Stimulated activated CD4-positive, alpha-beta T cell treated with anti-CD3 and anti-CD28 coated beads, Interleukin-1b, Interleukin-23, amount 100 ng/mL, for 4 hours (primary cell): ENCODE data around the gene PSMB7.
A peak's percentile ranks its signal among the peaks of the same experiment; 100 is the strongest.

Source experiments
- DNase-seq, 2 donors: peaks; one replicate each; pipeline ENCODE4 v3.0.0-alpha.2; 2020; ENCODE audit warnings: low read depth in 2 of 2

PSMB7 gene

DNA sequence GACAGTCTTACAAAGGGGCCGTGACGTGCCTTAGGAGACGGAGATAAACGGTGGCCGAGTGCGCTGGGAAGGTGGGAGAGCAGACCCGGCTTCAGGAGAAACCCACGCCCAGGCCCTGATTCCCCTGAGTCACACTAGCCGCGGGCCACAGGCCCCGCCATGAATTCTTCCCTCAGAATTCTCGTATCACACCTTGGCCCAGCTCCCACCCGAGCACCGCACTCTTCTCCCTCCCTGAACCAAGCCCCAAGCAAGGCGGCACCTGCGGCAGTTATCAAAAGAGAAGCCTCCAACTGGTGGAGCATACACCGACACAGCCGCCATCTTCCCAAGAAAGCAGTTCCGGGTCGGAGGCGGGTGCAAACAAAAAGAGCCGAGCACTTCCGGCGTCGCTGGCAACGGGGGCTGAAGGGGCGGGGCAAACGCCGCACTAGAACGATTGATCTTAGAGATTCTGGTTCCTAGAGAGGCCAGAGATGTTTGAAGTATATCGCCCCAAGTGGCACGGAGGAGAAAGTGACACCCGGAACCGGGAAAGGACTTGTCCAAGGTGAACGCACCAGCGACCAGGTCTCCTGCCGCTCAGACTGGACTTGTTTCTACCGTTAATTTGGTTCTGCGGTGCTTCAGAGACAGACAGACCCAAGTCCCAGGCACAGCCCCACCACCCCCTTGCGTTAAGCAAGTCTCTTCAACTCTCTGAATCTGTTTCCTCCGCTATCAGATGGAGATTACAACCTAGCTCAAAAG, at the start of gene PSMB7:
PSMB7 (minus strand) TSS at position 341 of the 750 bp plus-strand sequence; CDS start at position 324, 17 bp downstream.
- DNase-seq = peak; percentile 95 to 97

DNA sequence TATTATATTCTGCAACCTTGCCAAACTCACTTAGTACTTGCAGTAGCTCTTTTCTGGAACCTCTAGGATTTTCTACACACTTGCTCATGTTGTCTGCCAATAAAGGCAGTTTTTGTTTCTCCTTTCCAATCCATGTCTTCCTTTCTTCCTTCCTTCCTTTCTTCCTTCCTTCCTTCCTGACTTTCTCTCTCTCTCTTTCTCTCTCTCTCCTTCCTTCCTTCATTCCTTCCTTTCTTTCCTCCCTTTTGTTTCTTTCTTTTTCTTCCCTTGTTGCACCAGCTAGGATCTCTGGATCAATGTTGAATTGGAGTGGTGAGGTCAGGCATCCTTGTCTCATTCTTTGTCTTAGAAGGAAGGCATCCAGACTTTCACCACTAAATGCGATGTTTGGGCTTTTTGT, 47.5 kb upstream of the PSMB7 start:
- DNase-seq = no peak

DNA sequence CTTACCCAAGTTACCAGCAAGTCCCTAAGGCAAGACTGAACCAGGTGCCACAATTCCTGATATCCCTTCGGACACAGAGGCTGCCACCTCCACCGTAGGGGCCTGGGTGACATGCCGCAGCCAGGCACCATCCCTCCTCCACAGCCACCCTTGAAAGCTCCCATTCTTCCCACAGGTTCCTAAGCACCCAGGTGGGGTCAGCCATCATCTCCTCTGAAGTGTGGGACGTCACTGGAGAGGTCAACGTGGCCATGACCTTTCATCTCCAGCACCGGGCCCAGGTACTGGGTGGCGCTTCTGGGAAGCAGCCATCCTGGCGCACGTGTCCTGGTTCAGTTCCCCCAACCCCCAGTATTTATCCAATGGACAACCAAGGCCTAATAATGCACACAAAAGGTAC, 43.2 kb upstream of the PSMB7 start:
- DNase-seq = no peak

DNA sequence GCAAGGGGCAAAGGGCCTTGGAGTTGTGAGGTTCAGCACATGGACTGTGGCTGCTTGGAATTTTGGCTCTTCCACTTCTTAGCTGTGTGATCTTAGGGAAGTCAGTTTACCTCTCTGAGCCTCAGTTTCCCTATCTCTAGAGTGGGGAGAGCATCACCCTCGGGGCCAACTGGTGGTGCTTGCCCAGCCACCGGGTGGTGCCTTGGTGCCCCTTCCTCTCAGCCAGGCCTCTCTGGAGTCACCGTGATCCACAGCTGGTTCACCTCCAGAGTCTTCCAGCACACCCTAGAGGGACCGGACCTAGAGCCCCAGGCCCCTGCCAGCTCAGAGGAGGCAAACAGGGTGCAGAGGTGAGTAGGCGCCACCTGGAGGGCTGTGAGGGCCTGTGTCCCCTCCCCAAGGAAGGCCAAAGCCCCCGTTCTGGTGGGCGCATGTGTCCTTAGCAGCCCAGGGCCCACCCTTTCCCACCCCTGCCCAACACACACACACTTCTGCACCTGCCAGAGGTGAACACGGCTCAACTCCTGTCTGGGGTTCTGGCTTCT, 42.7 kb upstream of the PSMB7 start:
- DNase-seq = no peak

DNA sequence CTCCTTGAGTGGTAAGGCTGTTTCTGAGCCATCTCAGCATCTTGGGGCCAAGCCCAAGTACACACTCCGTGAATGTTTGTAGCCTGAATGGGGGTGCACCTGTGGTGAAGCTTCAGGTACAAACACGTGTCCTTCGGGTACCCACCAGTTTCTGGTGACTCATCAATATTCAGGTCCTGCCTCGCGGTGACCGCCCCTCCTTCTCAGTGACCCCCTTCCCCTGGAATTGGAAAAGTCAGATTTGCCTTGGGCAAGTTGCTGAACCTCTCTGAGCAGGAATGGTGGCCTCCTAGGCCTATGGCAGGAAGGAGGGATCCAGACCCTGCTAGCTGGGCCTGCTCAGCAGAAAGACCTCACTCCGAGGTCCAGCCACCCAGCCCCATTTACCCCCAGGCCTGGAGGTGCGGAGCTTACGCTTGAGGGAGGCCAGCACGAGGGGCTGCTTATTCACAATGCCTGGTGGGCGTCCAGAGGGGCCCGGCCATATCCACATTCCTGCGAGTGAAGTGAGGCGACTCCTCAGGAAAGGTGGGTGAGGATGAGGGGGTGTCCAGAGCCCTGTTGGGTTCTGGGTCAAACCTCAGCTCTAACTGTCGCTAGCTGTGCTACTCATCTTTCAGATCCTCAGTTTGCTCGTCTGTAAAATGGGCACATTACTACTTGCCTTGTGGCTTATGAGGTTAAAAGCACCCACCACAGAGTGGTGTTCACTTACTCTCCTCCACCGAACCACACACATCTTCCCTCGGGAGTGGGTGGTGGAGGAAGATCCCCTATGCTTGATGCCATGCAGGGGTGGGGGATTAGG, 42.0 kb upstream of the PSMB7 start:
- no peak for DNase-seq

DNA sequence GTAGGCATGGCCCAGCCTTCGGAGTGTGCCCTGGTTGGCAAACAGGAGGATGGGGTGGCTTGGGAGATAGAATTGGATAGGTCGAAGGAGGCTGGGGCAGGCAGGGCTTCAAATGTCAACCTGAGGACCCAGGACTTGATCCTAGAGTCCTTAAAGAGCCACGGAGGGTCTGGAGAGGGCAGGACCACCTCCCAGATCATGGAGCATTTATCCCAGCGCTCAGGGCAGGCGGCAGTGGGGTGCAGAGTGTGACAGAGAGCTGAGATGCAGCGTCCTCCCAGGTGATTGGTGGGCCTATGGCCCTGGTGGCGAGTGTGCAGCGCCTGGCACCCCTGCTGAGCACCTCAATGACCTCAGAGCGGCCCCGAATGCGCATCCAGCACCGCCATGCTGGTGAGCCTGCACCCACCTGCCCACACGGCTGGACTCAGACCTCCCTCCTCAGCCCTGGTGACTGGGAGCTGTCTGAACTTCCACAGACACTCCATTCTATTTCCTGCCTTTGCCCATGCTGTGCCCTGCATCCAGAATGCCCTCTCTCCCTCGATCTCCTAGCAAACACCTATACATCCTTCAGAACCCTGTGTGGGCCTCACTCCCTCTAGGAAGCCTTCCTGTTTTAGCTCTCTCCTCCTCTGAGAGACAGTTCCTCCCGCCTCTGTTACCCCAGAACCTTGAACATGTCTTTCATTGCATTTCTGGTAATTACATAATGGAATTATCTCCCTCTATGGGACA, 41.3 kb upstream of the PSMB7 start:
- no peak for DNase-seq

DNA sequence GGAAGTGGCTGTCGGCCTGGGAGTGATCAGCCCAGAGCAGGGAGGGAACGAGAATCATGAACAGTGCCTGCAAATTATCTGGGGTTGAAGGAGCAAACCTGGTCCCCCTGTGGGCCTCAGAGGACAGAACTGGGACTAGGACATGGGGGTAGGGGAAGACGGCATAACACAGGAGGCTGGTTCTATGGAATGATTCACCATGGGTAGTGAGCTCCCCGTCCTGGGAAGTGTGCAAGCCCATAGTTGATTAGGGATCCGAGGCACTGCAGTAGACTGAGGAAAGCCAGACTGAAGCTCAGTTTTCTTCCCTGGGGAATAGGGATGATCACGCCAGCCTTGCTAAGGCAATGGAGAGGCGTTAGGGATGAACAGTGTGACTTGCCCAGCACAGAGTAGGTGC, 40.6 kb upstream of the PSMB7 start:
- DNase-seq = no peak

DNA sequence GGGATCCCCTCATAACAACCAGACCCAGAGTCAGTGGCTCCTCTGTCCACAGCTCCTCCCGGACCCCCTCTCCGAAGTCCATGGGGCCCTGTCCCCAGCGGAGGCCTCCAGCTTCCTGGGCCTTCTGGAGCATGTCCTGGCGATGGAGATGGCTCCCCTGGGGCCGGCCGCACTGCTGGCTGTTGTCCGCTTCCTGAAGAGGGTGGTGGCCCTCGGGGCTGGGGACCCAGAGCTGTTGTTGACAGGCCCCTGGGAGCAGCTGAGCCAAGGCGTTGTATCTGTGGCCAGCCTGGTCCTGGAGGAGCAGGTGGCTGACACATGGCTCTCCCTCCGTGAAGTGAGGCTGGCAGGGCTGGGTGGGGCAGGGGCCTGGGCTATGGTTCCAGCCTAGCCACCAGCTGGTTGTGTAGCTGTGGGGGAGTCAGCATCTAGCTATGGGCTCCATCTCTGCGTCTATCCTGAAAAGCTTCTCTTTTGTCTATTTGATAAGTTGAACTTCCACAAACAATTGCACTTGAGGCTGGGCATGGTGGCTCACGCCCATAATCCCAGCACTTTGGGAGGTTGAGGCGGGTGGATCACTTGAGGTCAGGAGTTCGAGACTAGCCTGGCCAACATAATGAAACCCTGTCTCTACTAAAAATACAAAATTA, 39.7 kb upstream of the PSMB7 start:
- DNase-seq = no peak

DNA sequence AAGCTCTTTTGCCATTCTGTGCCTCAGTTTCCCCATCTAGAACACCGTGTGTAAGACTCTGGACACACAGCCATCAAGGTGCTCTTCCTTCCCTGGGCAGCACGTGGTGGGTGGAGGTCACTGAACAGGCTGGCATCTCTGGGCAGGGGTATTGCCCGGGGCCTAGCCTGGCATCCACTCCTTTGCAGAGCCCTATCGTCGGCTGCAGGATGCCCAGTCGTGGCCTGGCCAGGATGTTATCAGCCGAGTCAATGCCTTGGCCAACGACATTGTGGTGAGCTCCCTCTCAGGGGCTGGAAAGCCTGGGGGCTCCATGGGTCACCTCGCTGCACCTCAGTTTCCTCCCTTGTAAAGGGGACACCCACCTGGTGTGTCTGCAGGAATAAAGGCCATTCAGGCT, 39.1 kb upstream of the PSMB7 start:
- DNase-seq = no peak

DNA sequence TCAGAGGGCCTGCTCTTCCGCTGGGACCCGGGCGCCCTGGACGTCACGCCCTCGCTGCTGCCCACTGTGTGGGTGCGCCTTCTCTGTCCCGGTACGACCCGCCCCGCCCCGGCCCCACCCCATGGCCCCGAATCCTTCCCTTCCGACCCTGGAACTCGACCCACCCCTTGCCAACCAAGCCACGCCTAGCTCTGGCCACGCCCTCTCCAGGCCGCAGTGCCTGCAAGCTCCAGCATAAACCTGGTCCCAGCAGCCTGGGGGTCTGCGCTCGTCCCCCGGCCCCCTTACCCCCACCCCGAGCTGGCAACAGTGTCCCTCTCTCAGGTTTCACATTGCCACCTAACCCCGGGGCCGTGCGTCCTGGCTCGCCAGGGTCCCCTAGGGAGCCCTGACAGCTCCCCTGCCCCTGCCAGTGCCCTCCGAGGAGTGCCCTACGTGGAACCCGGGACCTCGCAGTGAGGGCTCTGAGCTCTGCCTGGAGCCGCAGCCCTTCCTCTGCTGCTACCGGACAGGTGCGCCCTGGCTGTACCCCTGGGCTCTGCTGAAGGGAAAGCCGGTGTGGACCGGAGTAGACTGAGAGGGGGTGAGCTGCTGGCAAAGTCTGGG, 38.4 kb upstream of the PSMB7 start:
- no peak for DNase-seq

DNA sequence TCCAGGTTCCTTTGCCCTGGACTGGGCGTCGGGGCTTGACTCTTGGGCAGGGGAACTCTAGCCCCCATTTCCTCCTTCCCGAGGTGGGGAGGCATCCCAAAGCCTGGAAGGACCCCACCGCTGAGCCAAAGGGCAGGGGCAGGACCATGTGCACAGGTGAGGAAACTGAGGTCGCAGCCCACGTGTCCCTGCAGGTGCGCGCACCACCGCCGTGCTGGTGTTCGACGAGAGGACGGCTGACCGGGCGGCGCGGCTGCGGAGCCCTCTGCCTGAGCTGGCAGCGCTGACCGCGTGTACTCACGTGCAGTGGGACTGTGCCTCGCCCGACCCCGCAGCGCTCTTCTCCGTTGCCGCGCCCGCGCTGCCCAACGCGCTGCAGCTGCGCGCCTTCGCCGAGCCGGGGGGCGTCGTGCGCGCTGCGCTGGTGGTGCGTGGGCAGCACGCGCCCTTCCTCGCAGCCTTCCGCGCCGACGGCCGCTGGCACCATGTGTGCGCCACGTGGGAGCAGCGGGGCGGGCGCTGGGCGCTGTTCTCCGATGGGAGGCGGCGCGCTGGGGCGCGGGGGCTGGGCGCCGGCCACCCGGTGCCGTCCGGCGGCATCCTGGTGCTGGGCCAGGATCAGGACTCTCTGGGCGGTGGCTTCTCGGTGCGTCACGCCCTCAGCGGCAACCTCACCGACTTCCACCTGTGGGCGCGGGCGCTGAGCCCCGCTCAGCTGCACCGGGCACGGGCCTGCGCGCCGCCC, 37.8 kb upstream of the PSMB7 start:
- no peak for DNase-seq

DNA sequence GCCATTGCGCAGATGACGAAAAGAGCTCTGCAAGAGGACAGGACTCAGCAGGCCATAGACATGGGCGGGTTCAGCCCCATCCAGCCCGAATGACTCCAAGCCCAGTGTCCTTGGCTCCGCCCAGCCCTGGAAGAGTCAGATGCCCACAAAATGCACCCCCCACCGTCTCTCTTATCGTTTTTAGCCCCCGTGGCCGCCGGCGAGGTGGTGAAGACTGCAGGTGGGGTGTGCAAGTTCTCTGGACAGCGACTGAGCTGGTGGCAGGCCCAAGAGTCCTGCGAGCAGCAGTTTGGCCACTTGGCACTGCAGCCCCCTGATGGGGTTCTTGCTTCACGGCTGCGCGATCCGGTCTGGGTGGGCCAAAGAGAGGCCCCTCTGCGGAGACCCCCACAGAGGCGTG, 37.1 kb upstream of the PSMB7 start:
- no peak for DNase-seq

DNA sequence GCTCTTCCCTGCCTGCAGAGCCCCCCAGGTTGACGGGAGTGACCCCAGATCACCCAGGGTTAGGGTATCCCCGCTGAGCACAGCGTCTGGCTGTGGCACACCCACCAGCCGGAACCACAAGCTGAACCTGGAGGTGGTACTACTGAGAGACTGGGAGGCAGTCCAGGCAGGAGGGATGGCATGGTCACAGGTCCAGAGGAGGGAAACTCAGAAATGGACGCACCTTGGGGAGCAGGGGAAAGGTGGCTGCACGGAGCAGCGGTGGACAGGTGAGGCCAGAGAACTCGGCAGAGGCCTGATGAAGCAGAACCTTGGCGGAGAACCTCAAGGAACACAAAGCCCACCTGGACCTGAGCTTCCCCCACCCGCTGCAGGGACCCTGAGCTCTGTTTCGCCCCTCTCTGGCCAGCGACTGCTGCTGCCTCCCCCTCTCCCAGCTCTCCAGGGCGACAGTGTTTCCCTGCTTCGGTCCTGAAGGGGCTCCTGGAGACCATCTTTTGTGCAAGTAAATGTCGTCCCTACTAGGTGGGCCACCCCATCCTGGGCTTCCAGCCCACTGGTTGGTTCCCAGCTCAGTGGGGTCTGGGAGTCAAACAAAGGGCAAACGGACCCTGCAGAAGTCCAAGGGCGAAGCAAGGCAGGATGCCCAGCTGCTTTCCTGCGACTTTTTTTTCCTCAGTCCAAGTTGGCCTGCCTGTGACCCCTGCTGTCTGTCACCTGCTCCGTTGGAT, 35.9 kb upstream of the PSMB7 start:
- DNase-seq = no peak

DNA sequence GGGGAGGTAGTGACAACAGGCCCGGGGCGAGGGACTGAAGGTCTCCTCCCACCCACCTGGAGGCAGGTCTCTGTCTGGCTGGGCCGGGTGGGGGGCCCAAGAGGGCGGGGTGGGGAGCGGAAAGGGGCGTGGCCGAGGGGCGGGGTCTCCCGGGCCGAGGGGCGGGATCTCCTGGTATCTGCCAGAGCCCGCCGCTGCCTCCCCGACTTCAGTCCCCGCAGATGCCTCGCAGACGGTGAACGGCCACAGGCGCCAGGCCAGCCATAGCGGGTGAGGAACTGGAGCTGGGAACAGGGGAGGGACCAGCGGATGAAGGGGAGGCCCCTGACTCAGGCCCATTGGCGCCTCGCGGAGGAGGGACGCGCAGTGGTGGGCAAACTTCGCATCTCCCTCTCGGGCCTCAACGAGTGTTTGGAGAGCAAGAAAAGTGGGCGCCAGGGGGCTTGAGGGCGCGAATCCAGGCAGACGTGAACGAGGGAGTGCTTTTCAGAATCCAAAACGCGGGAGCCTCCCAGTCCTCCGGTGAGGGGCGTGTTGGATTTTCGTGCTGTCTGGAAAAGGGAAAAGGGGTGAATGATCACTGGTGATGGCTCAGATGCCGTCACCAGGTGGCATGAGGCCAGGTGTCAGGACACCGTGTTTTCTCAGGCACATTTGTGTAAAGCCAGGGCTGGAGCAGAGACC, 35.1 kb upstream of the PSMB7 start, which contains the start of gene ADGRD2:
ADGRD2 (plus strand) TSS at position 211 of the 684 bp plus-strand sequence. CDS start 1,216 bp downstream, outside the sequence.
- DNase-seq = peak in 1 of 2 donors; percentile 12

DNA sequence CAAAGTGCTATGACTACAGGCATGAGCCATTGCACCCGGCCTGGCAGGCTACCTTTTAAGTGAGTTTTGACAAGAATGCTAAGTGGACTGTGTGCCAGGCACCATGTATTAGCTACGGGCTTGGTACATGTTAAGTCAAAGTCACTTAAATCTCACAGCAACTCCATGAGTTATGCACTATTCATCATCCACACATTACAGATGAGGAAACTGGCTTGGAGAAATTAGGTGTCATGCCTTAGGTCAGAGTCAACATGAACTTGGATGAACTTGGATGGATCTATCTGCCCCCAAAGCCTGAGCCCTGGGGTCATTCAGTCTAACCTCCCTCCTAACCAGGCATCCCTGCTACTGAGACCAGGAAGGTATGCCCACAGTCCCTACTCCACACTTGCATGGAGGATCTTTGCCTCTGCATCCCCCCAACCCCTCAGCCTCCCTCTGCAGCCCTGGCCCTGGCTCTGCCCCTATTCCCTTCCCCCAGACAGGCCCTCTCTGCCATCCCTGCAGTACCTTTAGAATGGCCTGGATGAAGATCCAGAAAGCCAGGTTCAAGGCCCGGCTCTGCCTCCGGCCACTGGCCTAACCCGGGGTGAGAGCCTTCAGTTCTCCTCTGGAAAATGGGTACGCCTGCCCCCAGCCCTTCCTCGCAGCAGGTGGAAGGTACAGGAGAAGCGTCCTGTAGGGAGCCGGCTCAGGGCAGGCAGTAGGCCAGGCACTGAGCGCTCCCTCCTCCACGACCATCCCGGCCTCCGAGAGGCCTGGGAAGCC, 34.3 kb upstream of the PSMB7 start:
- DNase-seq = no peak

DNA sequence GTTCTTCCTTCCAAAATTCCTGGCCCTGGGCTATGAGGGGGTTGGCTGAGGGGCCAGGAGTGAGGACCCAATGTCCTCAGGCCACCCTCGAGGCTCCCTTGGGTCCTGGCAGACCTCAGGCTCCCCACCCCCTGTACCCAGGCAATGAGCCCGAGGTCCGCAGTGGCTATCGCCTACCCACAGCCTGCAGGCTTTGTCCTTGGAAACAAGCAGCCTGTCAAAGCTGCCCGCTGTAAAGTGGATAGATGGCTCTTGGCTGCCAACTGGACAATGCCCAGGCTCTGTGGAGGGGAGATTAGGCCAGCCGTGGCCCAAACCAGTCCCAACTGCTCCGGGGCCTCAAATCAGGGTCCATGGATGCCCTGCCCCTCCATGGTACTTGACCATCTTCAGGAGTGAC, 32.8 kb upstream of the PSMB7 start:
- DNase-seq = no peak

DNA sequence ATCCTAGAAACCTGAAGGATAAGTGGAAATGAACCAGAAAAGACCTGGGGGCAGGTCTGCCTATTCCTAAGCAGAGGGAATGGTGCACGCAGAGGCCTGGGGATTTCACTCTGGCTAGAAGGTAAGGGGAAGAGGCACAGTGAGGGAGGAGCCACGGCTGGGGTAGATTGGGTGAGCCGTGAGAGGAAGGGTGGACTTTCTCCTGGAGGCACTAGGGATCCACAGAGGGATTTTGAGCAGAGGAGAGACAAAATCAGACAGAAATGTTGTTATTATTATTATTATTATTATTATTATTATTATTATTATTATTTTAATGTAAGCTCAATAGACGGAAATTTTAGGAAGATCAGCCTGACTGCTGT, 32.0 kb upstream of the PSMB7 start:
- DNase-seq = no peak

DNA sequence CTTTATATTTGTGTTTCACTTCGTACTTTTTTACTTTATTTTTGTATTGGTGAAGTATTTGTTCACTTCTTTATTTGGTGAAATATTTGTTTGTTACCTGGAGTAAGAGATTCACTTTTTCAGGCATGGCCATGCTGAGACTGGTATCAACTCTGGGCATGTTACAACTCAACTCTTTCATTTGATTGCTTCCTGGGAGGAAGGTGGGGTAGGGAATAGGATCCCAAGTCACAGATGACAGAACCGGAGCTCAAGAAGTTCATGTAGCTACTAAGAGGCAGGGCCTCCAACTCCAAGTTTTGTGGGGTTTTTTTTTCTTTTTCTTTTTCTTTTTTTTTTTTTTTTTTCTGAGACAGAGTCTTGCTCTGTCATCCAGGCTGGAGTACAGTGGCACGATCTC, 28.9 kb upstream of the PSMB7 start:
- no peak for DNase-seq
